Fibroblast of the conjunctiva (primary cell): ENCODE measurements around the gene B3GAT3.
"Not testable (repeated sequence)": the region's sequence is repeated elsewhere in the genome, so short reads cannot be mapped to it uniquely, and the experiment has no call there.

Source experiments
- DNase-seq: peaks from one replicate; pipeline ENCODE4 v3.0.0-alpha.2; 2010; ENCODE audit warnings: low read depth

The B3GAT3 gene

GRCh38 chr11:62603776-62604299 is 17.9 kb downstream of the B3GAT3 start:
- no peak for DNase-seq

DNA sequence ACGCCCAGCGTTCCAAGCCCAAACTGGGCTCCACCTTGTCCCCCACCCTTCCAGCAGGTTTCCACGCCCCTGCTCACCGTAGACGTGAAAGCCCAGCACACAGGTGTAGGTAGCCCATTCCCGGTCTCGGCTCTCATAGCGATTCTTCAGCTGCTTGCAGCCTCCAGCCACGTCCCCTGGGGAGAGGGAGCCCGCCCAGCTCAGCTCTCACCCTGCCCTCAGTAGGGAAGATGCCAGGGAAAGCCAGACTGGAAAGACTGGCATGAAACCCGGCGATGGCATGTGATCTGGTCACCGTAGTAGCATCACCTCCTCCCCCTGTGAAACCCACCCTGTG is 18.7 kb downstream of the B3GAT3 start:
- no peak for DNase-seq

GRCh38 chr11:62602141-62603071 is 19.4 kb downstream of the B3GAT3 start:
- DNase-seq, result no peak

DNA sequence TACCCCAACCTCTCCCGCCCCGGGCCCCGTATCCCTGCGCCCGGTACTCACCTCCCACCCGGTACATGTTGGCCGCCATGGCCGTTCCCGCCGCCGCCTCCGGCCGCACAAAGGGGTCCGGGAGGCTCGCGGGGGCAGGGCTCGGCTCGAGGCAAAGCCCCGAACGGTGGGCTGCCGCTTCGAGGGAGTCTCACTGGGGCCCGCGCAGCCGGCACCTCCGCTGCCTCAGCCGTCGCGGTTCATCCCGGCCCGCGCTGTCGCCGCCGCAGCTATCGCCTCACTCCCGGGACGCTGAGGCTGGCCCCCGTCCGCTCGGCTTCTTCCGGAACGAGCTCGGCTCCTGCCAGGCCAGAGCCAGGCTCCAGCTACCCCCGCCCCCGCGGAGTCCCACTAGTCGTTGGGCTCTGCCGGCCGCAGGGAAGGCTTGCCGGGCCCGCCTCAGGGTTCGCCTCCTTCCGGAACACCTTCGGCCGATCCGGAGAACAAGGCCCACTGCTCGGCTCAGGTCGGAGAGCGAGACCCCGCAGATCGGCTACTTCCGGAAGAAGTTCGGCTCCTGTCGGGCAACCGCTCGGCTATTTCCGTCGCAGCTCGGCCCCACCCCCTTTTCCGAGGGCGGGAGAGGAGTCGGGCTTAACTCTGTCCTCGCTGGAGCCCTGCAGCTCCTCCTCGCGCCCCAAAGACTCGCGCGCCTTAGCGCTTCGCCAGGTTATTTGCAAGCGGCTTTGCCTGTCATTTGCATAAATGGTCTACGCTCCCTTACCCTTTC is 20.2 kb downstream of the B3GAT3 start, which contains the start of gene MTA2:
Gene MTA2, minus strand, starts transcription at position 494 of the 769 bp plus-strand sequence. Its CDS starts 415 bp downstream, at position 79.
- peak; percentile 98 for DNase-seq

GRCh38 chr11:62601122-62601371 is 20.7 kb downstream of the B3GAT3 start:
- no peak for DNase-seq

GRCh38 chr11:62600367-62601121 is 21.2 kb downstream of the B3GAT3 start:
- no peak for DNase-seq

- DNase-seq, result no peak
Observed at GRCh38 chr11:62599901-62600300, 21.9 kb downstream of the B3GAT3 start.

GRCh38 chr11:62599069-62599696 is 22.6 kb downstream of the B3GAT3 start:
- DNase-seq, result peak; percentile 99

DNA sequence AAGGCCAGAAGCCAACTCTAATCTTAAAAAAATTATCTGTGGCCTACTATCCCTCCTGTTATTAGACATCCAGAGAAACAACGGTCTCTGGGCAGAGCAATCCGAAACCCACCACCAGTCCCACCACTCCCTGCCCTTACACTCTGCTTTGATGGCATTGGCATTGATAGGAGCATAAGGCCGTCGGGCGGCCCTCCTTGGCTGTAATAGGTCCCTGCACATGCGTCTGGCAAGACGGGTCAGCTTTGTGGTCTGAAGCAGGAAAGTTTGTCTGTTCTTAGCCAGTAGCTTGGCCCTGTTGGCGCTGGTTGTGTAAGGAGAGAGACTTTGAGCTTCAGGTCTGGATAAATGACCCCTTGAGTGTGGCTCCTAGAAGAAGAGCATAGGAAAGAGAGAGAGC is 26.7 kb downstream of the B3GAT3 start:
- DNase-seq, result no peak

- no peak for DNase-seq
Observed at GRCh38 chr11:62593434-62594044, 28.2 kb downstream of the B3GAT3 start.

DNA sequence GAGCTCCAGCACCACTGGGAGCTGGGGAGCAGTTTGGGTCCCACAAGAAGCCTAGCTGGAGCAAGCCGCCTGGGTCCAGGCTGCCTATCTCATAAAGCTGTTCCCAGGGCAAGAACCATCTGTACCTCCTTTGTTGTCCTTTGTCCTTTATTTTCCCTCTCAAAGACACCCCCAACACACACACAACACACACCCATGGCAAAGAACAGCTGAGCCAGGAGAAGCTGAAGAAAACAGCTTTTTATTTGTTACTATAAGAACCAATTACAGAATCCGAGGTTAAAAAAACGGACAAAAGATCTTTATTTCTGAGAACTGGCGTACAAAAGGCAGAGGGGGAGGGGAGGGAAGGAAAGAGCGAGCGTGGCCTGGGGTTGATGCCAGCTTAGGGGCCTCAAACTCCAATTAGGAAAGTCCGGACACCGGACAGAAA is 28.8 kb downstream of the B3GAT3 start:
- DNase-seq, result no peak

- no peak for DNase-seq
Observed at GRCh38 chr11:62592146-62592815, 29.5 kb downstream of the B3GAT3 start.

DNA sequence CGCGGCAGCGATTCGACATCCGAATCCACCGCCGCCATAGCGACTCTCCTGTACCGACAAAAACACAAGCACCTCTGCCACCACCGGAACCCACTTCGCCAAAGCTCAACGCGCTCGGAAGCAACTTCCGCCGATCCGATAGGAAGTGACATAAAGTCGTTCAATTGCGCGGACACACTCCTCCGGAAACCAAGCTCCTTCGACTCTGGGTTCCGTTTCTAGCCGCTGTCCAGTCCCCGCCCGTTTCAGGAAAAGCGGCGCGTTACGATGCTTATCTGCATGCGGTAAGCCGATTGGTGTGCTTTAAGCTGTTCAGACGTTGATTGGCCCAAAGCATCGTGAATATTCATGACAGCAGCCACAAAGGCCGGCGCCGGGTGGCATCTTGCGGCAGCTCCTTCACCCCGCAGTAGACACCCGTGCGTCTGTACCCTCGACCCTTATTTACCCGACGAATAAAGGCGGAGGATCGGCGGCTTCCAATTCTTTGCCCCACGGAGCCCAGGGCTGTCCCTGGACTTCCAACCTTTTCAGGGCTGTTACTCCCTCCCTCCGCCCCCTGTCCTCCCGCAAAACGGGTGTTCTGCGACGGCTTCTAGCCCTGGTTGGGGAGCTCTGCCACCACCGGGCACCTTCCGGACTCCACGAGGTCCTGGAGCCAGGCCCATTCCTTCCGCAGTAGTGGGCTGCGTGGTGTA is 30.2 kb downstream of the B3GAT3 start, which contains the start of gene TUT1:
Gene TUT1, minus strand, starts transcription at position 76 of the 698 bp plus-strand sequence. Its CDS starts 38 bp downstream, at position 38.
- DNase-seq, result peak; percentile 97

GRCh38 chr11:62588966-62589637 is 32.7 kb downstream of the B3GAT3 start:
- no peak for DNase-seq

GRCh38 chr11:62585356-62585755 is 36.4 kb downstream of the B3GAT3 start:
- DNase-seq, result not testable (repeated sequence)

GRCh38 chr11:62581735-62582134 is 40.1 kb downstream of the B3GAT3 start:
- not testable (repeated sequence) for DNase-seq

DNA sequence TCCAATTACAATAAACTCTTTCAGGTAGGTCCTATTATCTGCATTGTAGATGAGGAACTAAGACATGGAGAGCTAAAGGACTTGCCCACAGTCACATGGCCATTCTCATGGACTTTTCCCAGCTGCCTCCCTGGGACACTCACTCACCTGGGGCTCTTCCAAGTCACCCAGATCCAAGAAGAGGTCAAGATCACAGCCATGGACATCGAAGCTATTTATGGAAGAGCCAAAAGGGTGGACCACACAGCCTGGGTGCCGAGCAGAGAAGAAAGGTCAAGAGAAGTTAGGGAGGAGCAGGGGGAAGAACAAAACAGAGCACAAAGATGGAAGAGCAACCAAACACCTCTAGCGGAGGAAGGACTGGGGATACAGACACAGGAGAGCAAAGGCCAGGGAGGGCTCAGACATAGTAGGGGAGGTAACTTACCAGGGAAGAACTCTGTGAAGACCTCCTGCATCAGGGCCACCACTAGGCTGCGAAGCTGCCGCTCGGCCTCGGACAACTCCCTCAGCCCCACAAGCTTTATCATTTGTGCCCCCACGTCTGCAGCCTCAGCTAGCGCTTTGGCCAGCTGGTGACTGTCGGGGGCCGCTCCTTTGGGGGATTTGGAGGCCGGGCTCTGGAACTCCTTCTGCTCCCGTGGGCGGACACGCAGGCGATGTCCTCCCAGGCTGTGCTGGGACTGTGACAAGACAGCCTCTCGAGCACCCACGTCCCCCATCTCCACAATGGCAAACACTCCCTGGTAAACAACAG is 40.6 kb downstream of the B3GAT3 start:
- no peak for DNase-seq

GRCh38 chr11:62579252-62579651 is 42.5 kb downstream of the B3GAT3 start:
- DNase-seq, result no peak

DNA sequence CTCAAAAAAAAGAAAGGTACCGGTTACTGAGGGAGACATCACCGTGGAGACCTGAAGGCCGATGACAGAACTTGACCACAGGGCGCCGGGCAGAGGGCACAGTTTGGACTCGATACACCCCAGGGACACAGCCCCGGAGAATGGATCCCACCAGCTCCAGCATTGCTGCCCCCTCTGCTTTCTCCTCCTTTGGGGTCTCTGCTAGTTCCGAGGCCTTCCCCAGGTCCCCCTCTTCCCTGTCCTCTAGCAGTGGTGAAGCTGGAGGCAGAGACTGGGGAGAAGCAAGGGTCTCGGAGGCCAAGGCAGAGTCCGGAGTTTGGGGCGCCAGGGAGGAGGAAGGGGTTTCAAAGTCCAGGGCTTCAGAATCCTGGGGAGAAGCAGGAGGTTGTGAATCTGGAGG is 43.2 kb downstream of the B3GAT3 start:
- no peak for DNase-seq
